CD14-positive monocyte (primary cell): Measurements from ENCODE around the gene PLBD2. TPM values are rescaled to one million over a fixed set of nuclear protein-coding genes. Genes with fewer than 3 reads are reported as not detected.

Experiments used
- DNase-seq, 3 donors: peaks; one replicate each; pipeline ENCODE4 v3.0.0-alpha.2; 2011 to 2022
- H2AFZ ChIP-seq: 2 replicates; pipeline ENCODE4 v1.6.0; 2012; ENCODE audit warnings: mild to moderate bottlenecking, low read depth, low read length, inconsistent platforms; ENCODE audit not compliant: insufficient read depth, poor library complexity, severe bottlenecking
- H3K27ac ChIP-seq, 2 donors: 1 replicate in 1 of 2; 2 replicates in 1 of 2; pipeline ENCODE4 v1.5.1; 2012 to 2013; ENCODE audit warnings: low read length in 2 of 2, control low read depth in 1 of 2, inconsistent platforms in 1 of 2, low read depth in 1 of 2, mild to moderate bottlenecking in 1 of 2
- H3K27me3 ChIP-seq, 2 donors: one replicate each; pipeline versions ENCODE4 v1.6.0 to v1.6.1; 2011 to 2013; ENCODE audit warnings: low read length in 2 of 2; ENCODE audit not compliant: control insufficient read depth in 2 of 2, insufficient read depth in 2 of 2
- H3K36me3 ChIP-seq, 2 donors: replicated peaks in 1 of 2; 1 replicate in 1 of 2; 2 replicates in 1 of 2; pipeline versions ENCODE4 v1.5.1 to v1.6.1; 2012 to 2013; ENCODE audit warnings: low read length in 2 of 2, control low read depth in 1 of 2, inconsistent platforms in 1 of 2, mild to moderate bottlenecking in 1 of 2; ENCODE audit not compliant: insufficient read depth in 2 of 2, control insufficient read depth in 1 of 2
- H3K4me1 ChIP-seq, 2 donors: 1 replicate in 1 of 2; 2 replicates in 1 of 2; pipeline versions ENCODE4 v1.5.1 to v1.6.1; 2012 to 2013; ENCODE audit warnings: low read length in 2 of 2, control low read depth in 1 of 2, inconsistent platforms in 1 of 2, mild to moderate bottlenecking in 1 of 2, moderate library complexity in 1 of 2; ENCODE audit not compliant: insufficient read depth in 2 of 2, control insufficient read depth in 1 of 2
- H3K4me2 ChIP-seq: replicated peaks from 2 replicates; pipeline ENCODE3; 2012; ENCODE audit warnings: low read length, moderate library complexity, mild to moderate bottlenecking; ENCODE audit not compliant: poor library complexity, severe bottlenecking; ENCODE audit errors: extremely low read depth
- H3K4me3 ChIP-seq, 3 experiments: fragments of 200-600 bp in 1 of 3; sonication (generic) in 1 of 3; replicated peaks in 1 of 3; 1 replicate in 2 of 3; 2 replicates in 1 of 3; pipeline ENCODE4 v1.5.1; 2011 to 2013; ENCODE audit warnings: low read length in 3 of 3, mild to moderate bottlenecking in 3 of 3, control low read depth in 2 of 3, low read depth in 2 of 3, inconsistent platforms in 1 of 3, moderate library complexity in 1 of 3
- H3K79me2 ChIP-seq: 2 replicates; pipeline ENCODE4 v1.6.0; 2012; ENCODE audit warnings: mild to moderate bottlenecking, control low read depth, inconsistent platforms, low read length, moderate library complexity; ENCODE audit not compliant: insufficient read depth
- H3K9ac ChIP-seq: 2 replicates; pipeline ENCODE4 v1.6.0; 2017; ENCODE audit warnings: low read length, mild to moderate bottlenecking; ENCODE audit not compliant: insufficient read depth, poor library complexity, severe bottlenecking
- H3K9me3 ChIP-seq, 2 donors: replicated peaks in 1 of 2; 1 replicate in 1 of 2; 2 replicates in 1 of 2; pipeline versions ENCODE4 v1.5.1 to v1.6.1; 2012 to 2013; ENCODE audit warnings: low read length in 2 of 2, control low read depth in 1 of 2; ENCODE audit not compliant: control insufficient read depth in 1 of 2, insufficient read depth in 1 of 2
- H4K20me1 ChIP-seq: 2 replicates; pipeline ENCODE4 v1.6.0; 2012; ENCODE audit warnings: mild to moderate bottlenecking, low read length, control low read depth, moderate library complexity; ENCODE audit not compliant: insufficient read depth
- H3K27ac Mint-ChIP-seq, 7 donors: one replicate each; pipeline ENCODE4 v1.8.0; 2020; ENCODE audit warnings: mild to moderate bottlenecking in 7 of 7, mixed read lengths in 7 of 7, moderate library complexity in 6 of 7, inconsistent platforms in 2 of 7
- H3K27me3 Mint-ChIP-seq, 3 donors: one replicate each; pipeline ENCODE4 v1.8.0; 2021 to 2022; ENCODE audit warnings: low read depth in 3 of 3, mild to moderate bottlenecking in 3 of 3, mixed read lengths in 3 of 3, moderate library complexity in 3 of 3, inconsistent platforms in 1 of 3
- H3K36me3 Mint-ChIP-seq, 2 donors: one replicate each; pipeline ENCODE4 v1.8.0; 2020; ENCODE audit warnings: mixed read lengths in 2 of 2, inconsistent platforms in 1 of 2, mild to moderate bottlenecking in 1 of 2
- H3K4me1 Mint-ChIP-seq: one replicate; pipeline ENCODE4 v1.8.0; 2020; ENCODE audit warnings: mild to moderate bottlenecking, mixed read lengths
- H3K4me3 Mint-ChIP-seq, 2 donors: one replicate each; pipeline ENCODE4 v1.8.0; 2020; ENCODE audit warnings: mild to moderate bottlenecking in 2 of 2, mixed read lengths in 2 of 2, moderate library complexity in 1 of 2
- H3K9me3 Mint-ChIP-seq, 7 donors: one replicate each; pipeline ENCODE4 v1.8.0; 2020 to 2022; ENCODE audit warnings: mixed read lengths in 7 of 7, mild to moderate bottlenecking in 6 of 7, moderate library complexity in 6 of 7, inconsistent platforms in 2 of 7
- CTCF ChIP-seq: fragments of 200-600 bp; IDR thresholded peaks from one replicate; pipeline ENCODE4 v1.8.0; 2022; ENCODE audit warnings: antibody characterized with exemption, mild to moderate bottlenecking
- WGBS: methylation state at CpG from one replicate; pipeline ENCODE4 v1.1.5; 2013; ENCODE audit warnings: missing lambda C conversion rate; ENCODE audit not compliant: insufficient coverage; 5-methylcytosine and 5-hydroxymethylcytosine counted together
- intact Hi-C, 2 donors: fragments of 100-400 bp; cut with micrococcal nuclease; formaldehyde crosslinking; loops; one replicate each; pipeline versions ENCODE4 v1.15.0 to v1.15.1; 2023
- polyA plus RNA-seq, 3 donors: library from polyadenylated mRNA; depleted of rRNA in 1 of 3; unstranded in 2 of 3; stranded (reverse) in 1 of 3; fragments of 300-500 nt in 2 of 3; fragments of >200 nt in 1 of 3; fragmentation: Illumina TruSeq in 2 of 3; gene quantifications; 1 replicate in 2 of 3; 2 replicates in 1 of 3; pipeline ENCODE4 v1.2.3, GENCODE V29; 2012 to 2021

The PLBD2 gene
- polyA plus RNA-seq, 3 donors, result 8.5 to 12.4 (median 8.8) TPM

DNA sequence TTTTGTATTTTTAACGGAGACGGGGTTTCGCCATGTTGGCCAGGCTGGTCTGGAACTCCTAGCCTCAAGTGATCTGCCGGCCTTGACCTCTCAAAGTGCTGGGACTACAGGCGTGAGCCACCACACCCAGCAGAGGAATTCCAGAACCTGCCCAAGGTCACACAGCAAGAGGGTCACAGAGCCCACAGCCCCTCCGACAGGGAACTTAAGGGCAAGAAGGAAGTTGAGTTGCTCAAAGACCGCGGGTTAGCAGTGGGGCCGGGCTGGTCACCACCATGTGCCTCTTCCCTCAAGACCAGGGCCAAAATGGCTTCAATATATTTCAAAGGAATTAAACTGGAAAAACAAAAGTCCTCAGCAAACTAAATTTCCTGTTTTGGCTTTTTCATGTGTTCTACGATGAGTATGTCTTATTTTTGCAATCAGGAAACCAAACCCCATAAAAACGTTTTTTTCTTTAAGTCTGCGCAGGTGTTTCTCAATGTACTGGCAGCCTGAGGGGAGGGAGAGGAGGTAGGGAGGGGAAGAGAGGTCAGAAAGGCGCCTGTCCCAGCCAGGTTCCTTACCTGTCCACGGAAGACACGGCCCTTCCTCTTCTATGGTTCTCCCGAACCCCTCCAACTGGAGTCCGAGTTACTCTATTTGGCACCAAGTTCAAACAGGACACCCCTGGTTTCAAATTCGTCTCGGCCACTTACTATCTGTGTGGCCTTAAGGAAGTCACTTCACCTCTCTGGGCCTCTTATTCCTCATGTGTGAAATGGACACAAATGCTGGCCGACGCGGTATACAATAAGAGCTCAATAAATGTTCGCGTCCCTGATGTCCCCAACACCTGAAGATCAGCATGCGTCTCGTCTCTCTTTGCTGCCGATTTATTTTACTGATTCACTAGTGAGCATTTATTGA is 24.3 kb upstream of the PLBD2 start:
- no peaks in the 10 kb centered on the region for H3K27me3 ChIP-seq
- H3K36me3 Mint-ChIP-seq, result peaks cover 34 to 37% of the 10 kb centered on the region in 2 donors
- H3K4me3 ChIP-seq, result peak overlapping the region; percentile 74 to 93 (median 75)
- intact Hi-C loops, result loop anchor here (2.0 to 10.0 kb wide), 3 partner anchors 25 to 119 kb away; partner anchors contain the start of gene PLBD2 (in 1 of the 2)
- H3K36me3 ChIP-seq, result peaks cover 22 to 38% of the 10 kb centered on the region in 2 donors
- peak overlapping the region; percentile 78 for H3K9ac ChIP-seq
- H3K4me2 ChIP-seq, result peak overlapping the region; percentile 87
- H3K27ac Mint-ChIP-seq, result peak overlapping the region; percentile 90 to 98 (median 93)
- TF ChIP-seq CTCF, result no peak
- peaks cover 0 to 2% (median 0%) of the 10 kb centered on the region in 7 donors for H3K9me3 Mint-ChIP-seq
- peaks cover 0 to 2% (median 0%) of the 10 kb centered on the region in 3 donors for H3K27me3 Mint-ChIP-seq
- peak overlapping the region; percentile 96 to 98 for H3K4me3 Mint-ChIP-seq
- peaks cover 28 to 52% of the 10 kb centered on the region in 2 donors for H3K4me1 ChIP-seq
- H3K27ac ChIP-seq, result peak overlapping the region; percentile 72 to 88
- H3K79me2 ChIP-seq, result peaks cover 46% of the 10 kb centered on the region
- H2AFZ ChIP-seq, result peak overlapping the region; percentile 66
- peak; percentile 72 to 81 (median 72) for DNase-seq
- 18% methylated on average over 19 of the region's 27 CpGs for WGBS
- peaks cover 44% of the 10 kb centered on the region for H4K20me1 ChIP-seq
- H3K4me1 Mint-ChIP-seq, result peaks cover 50% of the 10 kb centered on the region
- no peaks in the 10 kb centered on the region for H3K9me3 ChIP-seq

GRCh38 chr12:113334786-113335539 is 23.4 kb upstream of the PLBD2 start, which contains the start of gene SLC8B1:
TSS of gene SLC8B1 (minus strand) at chr12:113335109. CDS start at chr12:113332878, 2,231 bp downstream.
- WGBS, result under 1% methylated on average over 43 of the region's 62 CpGs
- intact Hi-C loops, result loop anchor here (1.0 to 10.0 kb wide), 4 partner anchors 22 to 120 kb away; partner anchors contain the start of gene PLBD2 (in 1 of the 2)
- H3K4me3 Mint-ChIP-seq, result peak within 1 kb of the TSS; percentile 96 to 98
- DNase-seq, result peak; percentile 68 to 86 (median 79)
- Histone ChIP-seq H3K9me3 (no peaks in the 10 kb centered on the region), H3K4me2 (peak within 1 kb of the TSS; percentile 87), H3K27me3 (no peaks in the 10 kb centered on the region), H3K36me3 (peaks cover 14 to 30% of the 10 kb centered on the region in 2 donors), H3K9ac (peak within 1 kb of the TSS; percentile 78), H3K79me2 (peaks cover 37% of the 10 kb centered on the region), H3K27ac (peak within 1 kb of the TSS; percentile 72 to 88), H2AFZ (peak within 1 kb of the TSS; percentile 66), H4K20me1 (peaks cover 36% of the 10 kb centered on the region), H3K4me1 (peaks cover 28 to 44% of the 10 kb centered on the region in 2 donors), H3K4me3 (peak within 1 kb of the TSS; percentile 74 to 93 (median 75))
- no peak for TF ChIP-seq CTCF
- peak within 1 kb of the TSS; percentile 90 to 98 (median 93) for H3K27ac Mint-ChIP-seq
- peaks cover 43% of the 10 kb centered on the region for H3K4me1 Mint-ChIP-seq
- H3K9me3 Mint-ChIP-seq, result peaks cover 0 to 2% (median 0%) of the 10 kb centered on the region in 7 donors
- H3K36me3 Mint-ChIP-seq, result peaks cover 26 to 28% of the 10 kb centered on the region in 2 donors
- H3K27me3 Mint-ChIP-seq, result peaks cover 0 to 2% (median 0%) of the 10 kb centered on the region in 3 donors
